Measurements from ENCODE around the gene CFAP251. TPM values are rescaled to one million over a fixed set of nuclear protein-coding genes. Genes with fewer than 3 reads are reported as not detected.

CFAP251 gene
- 10 to 100 TPM in 2 of 4 donors, 1 to 10 TPM in 2; 4.6 to 18.5 (median 9.6) TPM for total RNA-seq

GRCh38 chr12:121917950-121918678 lies at the start of gene CFAP251:
Gene CFAP251, plus strand, starts transcription at chr12:121918592. Its CDS starts 2,714 bp downstream, at chr12:121921306.
- TF ChIP-seq CTCF (IDR thresholded peaks at IDR 0.05; ENCODE audit: low read depth), result no peak

- no peak for TF ChIP-seq CTCF (IDR thresholded peaks at IDR 0.05; ENCODE audit: low read depth)
Measured at GRCh38 chr12:121871467-121871866, 46.9 kb upstream of the CFAP251 start.

GRCh38 chr12:121872546-121873215 lies 45.7 kb upstream of the CFAP251 start:
- no peak for TF ChIP-seq CTCF (IDR thresholded peaks at IDR 0.05; ENCODE audit: low read depth)

- no peak for TF ChIP-seq CTCF (IDR thresholded peaks at IDR 0.05; ENCODE audit: low read depth)
Measured at GRCh38 chr12:121873216-121873569, 45.2 kb upstream of the CFAP251 start.

- no peak for TF ChIP-seq CTCF (IDR thresholded peaks at IDR 0.05; ENCODE audit: low read depth)
Measured at GRCh38 chr12:121874071-121874470, 44.3 kb upstream of the CFAP251 start.

GRCh38 chr12:121875582-121875981 lies 42.8 kb upstream of the CFAP251 start:
- TF ChIP-seq CTCF (IDR thresholded peaks at IDR 0.05; ENCODE audit: low read depth), result no peak

- no peak for TF ChIP-seq CTCF (IDR thresholded peaks at IDR 0.05; ENCODE audit: low read depth)
Measured at GRCh38 chr12:121883315-121883660, 35.1 kb upstream of the CFAP251 start.

Measured in subcutaneous adipose tissue (tissue), 4 donors.